WI38 (cell line): ENCODE results near the gene VCAM1.
A peak's percentile ranks its signal among the peaks of the same experiment; 100 is the strongest.

Experiments
- H3K4me3 ChIP-seq: 2 replicates; pipeline ENCODE4 v1.5.1; 2011; ENCODE audit warnings: low read depth, mild to moderate bottlenecking, control low read depth, low read length
- CTCF ChIP-seq: IDR thresholded peaks from 2 replicates; pipeline ENCODE4 v1.5.1; 2012; ENCODE audit warnings: low read depth, mild to moderate bottlenecking, control low read depth, low read length

VCAM1 gene

GRCh38 chr1:100719490-100719889 is at the start of gene VCAM1:
TSS of gene VCAM1 (plus strand) at chr1:100719742. CDS start at chr1:100719861, 119 bp downstream.
- H3K4me3 ChIP-seq: peak within 1 kb of the TSS; percentile 46
- no peak for TF ChIP-seq CTCF

GRCh38 chr1:100670083-100670482 is 49.5 kb upstream of the VCAM1 start:
- H3K4me3 ChIP-seq: no peak overlapping the region
- no peak for TF ChIP-seq CTCF

- no peak overlapping the region for H3K4me3 ChIP-seq
- TF ChIP-seq CTCF: peak; percentile 12; the same call in 1 of the 2 replicates
These were observed 47.9 kb upstream of the VCAM1 start for GRCh38 chr1:100671601-100672000.

GRCh38 chr1:100683448-100684349 is 35.8 kb upstream of the VCAM1 start:
- no peak overlapping the region for H3K4me3 ChIP-seq
- no peak for TF ChIP-seq CTCF

- TF ChIP-seq CTCF: no peak
- no peak overlapping the region for H3K4me3 ChIP-seq
These were observed 19.8 kb upstream of the VCAM1 start for GRCh38 chr1:100699744-100700143.

- no peak overlapping the region for H3K4me3 ChIP-seq
- no peak for TF ChIP-seq CTCF
These were observed 19.0 kb upstream of the VCAM1 start for GRCh38 chr1:100700586-100700985.

GRCh38 chr1:100703052-100703451 is 16.5 kb upstream of the VCAM1 start:
- no peak overlapping the region for H3K4me3 ChIP-seq
- TF ChIP-seq CTCF: no peak
